Endometrium (tissue), 2 donors: ENCODE measurements around the gene DNAJB12.
"Not testable (repeated sequence)": the region's sequence is repeated elsewhere in the genome, so short reads cannot be mapped to it uniquely, and the experiment has no call there.

Source experiments
- FAIRE-seq: peaks from 2 replicates; lab custom pipeline; 2012; peaks lifted over from hg19 to GRCh38; lab: Jason Lieb, UNC
- donor health status: control.
- donor health status: control.

Gene DNAJB12

DNA sequence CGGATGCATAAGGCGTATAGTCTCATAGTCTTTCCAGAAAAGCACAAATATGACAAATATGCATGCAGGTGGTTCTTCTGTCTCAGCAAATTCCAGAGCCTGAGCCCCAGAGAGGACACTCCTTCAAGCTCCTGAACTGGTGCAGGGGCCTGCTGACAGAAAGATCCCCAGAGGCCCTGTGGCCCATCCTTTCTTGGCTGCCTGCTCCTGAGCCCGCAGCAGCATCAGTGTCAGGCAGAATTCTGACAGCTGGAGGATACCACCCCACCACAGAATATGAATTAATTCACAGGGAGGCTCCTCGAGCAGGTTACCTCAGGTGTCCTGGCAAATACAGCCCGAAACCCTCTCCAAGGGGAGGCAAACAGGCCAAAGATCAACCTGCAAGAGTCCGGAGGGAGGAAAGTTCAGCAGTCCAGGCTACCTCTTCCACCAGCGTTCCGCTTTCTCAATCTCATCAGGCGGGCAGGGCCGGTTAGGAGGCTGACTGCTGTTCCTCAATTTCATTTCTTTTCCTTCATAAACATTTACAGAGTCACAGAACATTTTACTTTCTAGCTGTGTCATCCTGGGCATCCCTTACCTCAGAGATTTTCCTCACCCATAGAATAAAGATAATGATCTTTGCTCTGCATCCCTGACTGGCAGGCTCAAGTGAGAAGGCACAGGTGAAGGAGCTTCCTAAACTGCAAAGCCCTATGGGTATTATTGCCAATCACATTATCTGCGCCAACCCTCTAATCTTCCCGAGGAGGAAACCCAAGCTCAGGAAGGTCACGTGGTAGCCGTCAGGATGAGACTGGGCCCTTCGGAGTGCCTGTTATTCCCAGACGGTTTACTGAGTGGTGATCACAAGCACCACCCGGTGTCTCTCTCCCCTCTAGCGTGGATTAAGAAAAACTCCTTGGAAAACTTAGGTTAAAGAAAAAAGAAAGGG lies 1.4 kb downstream of the DNAJB12 start:
- FAIRE-seq = no peak

DNA sequence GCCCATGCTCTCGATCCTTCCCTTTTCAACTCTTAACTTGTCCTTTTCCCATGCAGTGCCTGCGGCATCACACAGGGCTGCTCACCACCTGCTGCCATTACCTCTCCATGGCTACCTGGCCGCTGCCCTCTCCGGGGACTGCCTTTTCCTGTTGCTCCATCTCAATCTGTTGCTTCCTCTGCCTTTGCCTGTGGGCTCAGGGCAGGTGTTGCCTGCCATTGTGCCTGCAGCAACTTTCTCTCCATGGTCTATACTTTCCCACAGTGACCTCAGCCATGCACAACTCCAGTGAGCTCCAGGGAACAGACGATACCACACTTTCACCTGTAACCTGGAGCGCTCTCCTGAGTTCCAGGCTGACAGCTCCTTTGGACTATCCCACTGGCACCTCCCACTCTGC lies 3.2 kb downstream of the DNAJB12 start:
- FAIRE-seq = no peak

GRCh38 chr10:72349438-72349837 lies 5.3 kb downstream of the DNAJB12 start:
- FAIRE-seq = no peak

DNA sequence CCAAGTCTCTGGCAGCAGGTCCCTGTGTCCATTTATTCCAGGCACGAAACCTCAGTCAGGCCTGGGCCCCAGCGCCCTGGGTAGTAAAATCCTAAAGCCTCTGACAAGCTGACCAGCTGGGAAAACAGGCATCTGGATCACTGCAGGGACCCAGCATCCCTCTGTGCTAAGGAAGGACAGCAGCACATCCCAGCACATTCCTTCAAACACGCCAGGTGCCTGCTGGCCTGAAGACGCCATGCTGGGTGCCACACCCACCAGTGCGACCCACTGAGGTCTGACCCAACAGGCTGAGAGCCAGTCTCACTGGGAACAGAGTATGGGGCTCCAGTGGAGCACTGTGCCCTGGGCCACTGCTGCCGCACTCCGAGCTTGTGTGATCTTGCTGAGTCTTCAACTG lies 6.4 kb downstream of the DNAJB12 start:
- no peak for FAIRE-seq

DNA sequence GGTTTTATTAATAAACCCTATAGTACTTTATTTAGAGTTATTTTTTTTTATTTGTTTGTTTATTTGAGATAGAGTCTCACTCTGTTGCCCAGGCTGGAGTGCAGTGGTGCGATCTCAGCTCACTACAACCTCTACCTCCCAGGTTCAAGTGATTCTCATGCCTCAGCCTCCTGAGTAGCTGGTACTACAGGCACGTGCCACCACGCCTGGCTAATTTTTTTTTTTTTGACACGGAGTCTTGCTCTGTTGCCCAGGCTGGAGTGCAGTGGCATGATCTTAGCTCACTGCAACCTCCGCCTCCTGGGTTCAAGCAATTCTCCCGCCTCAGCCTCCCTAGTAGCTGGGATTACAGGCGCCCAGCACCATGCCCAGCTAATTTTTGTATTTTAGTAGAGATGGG lies 8.6 kb downstream of the DNAJB12 start:
- FAIRE-seq = not testable (repeated sequence)

DNA sequence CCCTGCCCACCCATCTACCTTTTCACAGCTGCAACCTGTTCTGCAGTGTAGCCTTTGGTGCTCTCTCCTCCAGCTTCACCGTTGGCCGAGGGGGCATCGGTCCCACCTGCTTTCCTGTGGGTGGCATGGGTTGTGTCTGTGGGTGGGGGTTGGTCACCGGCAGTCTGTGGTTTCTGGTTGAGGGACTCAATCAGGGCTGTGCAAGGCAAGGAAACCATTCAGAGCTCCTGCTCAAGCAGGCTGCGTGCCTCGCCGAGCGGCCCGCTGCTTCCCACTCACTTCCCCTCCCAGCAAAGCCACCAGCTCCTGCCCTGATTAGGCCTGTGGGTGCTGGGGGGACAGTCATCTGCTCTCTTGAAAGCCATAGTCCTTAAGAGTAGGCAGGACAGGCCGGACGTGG lies 9.8 kb downstream of the DNAJB12 start:
- FAIRE-seq = no peak

DNA sequence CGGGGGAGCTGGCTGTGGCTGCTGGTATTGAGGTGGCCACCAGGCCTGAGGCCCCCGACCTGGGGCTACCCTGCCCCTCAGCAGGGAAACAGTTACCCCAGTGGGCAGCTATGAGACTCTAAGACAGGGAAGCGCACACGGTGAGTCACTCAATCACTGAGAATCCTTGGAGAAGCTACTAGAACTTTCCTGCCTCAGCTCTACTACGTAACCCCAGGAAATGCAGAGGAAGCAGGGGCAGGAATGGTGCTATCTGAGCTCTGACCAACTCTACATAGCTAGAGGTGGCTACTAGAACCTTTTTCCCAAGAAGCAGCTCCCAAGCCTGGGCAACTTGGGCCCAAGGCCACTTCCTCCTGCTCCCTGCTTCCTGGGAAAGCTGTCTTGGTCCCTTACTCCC lies 11.8 kb downstream of the DNAJB12 start:
- FAIRE-seq = no peak

DNA sequence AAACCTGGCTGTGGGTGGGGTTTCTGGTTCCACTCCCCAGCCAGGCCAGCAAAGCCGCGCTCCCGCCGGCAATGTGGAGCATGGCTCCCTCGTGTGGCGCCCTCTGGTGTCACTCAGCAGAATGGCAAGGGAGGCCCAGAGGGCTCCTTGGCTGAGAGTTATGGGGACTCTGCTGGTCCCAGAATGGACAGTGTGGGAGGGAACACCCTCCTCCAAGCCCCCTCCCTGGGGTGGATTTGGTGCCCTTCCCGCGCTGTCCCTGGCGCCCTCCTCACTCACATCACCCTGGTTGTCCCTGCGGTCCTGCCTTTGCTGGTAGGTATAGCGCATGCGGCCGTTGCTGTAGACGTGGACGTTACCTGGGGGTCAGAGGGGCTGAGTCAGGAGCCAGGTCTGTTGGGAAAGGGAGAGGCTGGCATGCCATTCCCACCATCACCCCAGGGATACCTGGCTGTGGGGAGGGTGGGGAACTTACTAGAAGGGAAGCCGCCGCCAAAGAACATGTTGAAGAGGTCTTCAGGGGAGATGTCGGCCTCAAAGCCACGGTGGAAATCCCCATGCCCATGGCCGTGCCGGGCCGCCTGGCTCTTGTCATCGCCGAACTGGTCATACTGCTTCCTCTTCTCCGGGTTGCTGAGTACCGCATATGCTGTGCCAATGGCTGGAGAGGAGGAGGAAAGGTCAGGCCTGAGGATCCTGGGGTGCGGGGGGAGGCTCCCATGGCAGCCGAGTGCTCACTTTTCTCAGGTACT lies 14.0 kb downstream of the DNAJB12 start:
- no peak for FAIRE-seq

GRCh38 chr10:72338180-72338579 lies 16.5 kb downstream of the DNAJB12 start:
- no peak for FAIRE-seq

DNA sequence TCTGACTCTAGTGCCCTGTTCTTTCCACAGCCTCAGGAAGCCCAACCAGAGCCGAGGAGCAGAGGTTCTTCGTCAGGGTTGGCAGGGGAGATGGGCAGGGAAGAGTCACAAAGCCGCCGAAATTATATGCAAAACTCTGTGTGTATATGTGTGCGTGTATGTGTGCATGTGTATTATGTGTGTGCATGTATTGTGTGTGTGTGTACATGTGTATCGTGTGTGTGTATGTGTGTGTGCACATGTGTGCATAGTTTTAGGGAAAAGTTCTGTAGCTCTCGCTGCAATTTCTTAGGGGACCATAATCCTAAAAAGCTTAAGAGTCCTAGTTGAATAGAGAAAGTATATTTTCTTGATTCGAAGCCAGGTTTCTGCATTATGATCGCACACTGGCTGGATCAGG lies 17.0 kb downstream of the DNAJB12 start:
- no peak for FAIRE-seq

GRCh38 chr10:72337039-72337629 lies 17.6 kb downstream of the DNAJB12 start:
- no peak for FAIRE-seq

- FAIRE-seq = no peak
Measured at GRCh38 chr10:72336259-72337038, 18.3 kb downstream of the DNAJB12 start.

- FAIRE-seq = no peak
Measured at GRCh38 chr10:72335394-72336258, 19.1 kb downstream of the DNAJB12 start.

DNA sequence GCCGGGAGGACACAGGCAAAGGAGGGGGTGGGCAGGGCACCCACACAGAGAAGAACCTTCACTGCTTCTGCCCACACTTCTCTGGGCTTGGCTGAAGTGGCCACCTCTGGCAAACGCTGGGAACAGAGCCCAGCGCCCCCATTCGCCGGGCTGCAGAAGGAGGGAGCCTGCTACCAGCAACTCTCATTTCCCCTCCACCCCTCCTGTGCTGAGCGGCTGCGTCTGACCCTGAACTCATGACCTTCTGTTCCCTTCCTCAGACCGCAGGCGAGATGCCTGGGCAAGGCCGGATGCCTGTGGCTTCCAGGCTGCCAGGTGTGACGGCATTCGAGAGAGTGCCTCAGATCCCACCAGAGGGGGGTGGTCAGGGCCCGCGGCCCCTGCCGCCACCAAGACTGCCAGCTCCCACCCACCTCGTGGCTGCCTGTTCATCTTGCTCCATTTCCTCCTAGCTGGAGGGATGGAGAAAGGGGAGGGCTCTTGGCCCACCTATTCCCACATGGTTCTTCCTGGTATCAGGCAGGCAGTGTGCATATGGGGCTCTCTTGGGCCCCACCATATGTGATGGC lies 19.8 kb downstream of the DNAJB12 start:
- FAIRE-seq = no peak

DNA sequence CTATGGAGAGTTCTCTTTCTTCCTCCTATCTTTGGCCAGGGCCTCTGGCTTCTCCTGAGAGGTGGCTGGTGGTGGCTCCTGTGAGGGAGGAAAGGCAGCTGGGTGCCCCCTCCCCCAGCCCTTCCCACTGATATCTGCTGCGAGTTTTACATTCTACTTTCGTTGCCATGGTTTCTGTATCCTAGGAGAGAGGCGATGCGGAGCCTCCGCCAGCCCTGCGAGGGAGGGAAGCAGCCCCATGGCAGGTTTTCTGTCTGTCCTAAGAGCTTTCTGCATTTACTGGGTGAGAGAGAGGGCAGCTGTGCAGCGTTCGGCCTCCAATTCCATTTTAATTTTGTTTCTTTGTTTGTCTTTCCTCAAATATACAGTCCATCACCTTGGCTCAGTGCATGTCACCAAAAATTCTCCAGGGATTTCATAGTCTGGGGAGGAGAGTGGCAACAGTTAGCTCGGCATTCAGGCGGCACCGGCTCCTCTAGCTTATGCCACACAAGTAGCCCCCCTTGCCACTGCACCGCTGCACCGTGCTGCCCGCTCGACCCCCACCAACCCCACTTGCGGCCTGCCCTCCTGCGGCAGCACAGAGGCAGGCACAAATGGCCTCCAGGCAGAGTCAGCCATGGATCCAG lies 20.4 kb downstream of the DNAJB12 start:
- FAIRE-seq = no peak

DNA sequence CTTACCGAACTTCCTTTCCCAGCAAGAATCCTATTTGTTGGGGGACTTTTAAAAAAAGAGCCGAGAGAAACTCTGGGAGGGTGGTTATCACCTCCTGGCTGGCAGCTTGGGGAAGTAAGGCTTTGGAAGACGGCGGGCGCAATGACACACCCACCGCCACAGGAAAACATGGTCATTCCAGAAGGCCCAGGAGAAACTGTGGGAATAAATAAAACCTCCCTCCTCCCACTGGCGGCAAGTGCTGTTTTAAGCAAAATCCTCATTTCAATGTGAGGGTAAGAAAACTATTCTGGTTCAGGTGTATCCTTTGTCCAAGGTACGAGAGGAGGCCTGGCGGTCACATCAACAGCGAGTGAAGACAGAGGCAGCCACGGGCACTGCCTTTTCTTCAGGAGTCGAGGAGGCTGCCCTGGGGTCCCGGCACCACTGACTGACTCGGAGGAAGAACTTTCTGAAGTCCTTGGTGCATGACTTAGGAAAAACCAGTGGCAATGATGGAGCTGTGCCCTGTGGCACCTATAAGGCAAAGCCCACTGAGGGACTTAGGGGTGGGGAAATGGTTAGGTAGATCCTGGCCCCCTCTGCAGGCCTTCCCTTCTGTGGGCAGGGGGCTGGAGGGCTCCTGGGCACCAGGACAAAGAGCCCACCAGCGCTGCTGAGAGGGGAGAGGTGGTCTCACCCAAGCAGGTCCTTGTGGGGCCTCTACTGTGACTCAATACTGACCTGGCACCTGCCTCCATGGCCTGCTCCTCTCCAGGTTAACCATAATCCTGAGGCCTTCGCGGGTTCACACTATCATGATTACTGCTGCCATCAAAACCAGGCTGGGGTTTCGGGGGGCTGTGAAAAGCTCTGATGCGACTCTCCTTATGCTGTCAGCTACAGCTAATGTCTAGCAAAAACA lies 21.4 kb downstream of the DNAJB12 start:
- no peak for FAIRE-seq

DNA sequence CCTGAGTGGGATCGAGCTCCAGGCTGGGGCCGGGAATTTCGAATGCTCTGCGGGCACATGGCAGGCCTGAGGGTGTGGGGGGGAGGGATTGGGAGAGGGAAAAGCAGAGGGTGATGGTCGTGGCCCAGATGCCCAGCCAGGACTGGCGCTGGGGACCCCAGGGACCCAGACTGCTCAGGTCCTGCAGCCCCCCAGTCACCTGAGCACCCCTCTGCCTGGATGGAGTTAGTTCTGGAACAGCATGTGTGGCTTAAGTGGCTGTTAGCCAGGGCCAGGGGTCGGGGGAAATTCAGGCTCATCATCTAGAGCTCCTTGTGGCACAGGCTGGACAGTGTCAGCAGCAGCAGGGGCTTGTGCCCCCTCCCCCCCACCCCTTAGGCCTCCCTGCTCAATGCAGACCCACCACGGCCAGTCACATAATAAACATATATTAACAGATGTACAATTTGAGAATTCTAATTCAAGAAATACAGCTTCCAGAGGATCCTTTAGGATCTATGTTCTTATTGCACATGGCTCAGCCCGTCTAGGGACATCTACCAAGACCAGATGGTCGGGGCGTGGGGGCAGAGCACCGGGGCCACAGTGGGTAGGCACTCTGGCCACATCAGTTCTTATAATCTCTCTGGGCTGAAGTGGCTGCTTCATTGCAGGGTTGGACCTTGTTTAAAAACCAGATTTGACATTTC lies 22.2 kb downstream of the DNAJB12 start:
- no peak for FAIRE-seq

DNA sequence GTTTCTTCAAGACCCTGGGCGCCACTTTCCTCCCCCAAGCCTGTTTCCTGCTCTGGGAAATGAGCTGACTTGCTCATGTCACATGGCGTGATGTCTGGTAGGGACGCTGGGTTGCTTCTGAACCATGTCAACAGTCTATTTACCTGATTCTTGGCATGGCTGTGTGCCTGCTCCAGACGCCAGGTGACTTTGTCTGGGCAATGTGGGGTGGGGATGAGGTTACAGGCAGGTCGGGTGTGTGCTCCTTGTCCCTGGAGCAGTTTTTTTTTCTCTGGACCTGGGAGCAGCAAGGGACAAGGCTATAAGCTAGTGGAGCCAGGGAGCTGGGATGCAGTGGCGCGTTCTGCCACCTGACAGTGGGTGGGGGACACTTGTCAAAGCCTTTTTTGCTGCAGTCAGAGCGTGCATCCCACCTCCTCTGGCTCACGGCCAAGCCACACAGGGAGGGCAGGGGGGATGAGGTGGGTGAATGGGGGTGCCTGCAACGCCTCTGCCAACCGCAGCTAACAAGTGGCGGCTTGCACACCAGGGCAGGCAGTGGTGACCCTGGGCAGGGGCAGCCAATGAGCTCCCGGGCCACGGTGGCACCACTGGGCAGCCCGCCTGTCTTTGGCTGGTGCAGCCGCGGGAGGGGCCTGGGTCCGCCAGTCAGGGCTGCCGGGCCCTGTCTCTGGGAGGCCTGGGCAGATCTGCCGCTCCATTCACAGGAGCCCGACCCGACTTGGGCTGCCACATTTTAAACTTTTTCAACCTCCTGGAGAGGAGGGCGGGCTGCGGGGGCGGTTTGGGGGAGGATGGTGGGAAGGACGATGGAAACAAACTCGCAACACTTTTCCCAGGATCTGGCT lies 22.9 kb downstream of the DNAJB12 start:
- no peak for FAIRE-seq
